ENCODE measurements around the gene EGFL7. TPM values are rescaled to one million over a fixed set of nuclear protein-coding genes. Genes with fewer than 3 reads are reported as not detected.

EGFL7 gene
- total RNA-seq, 1 experiment from 2014 or later: 38.0 TPM

DNA sequence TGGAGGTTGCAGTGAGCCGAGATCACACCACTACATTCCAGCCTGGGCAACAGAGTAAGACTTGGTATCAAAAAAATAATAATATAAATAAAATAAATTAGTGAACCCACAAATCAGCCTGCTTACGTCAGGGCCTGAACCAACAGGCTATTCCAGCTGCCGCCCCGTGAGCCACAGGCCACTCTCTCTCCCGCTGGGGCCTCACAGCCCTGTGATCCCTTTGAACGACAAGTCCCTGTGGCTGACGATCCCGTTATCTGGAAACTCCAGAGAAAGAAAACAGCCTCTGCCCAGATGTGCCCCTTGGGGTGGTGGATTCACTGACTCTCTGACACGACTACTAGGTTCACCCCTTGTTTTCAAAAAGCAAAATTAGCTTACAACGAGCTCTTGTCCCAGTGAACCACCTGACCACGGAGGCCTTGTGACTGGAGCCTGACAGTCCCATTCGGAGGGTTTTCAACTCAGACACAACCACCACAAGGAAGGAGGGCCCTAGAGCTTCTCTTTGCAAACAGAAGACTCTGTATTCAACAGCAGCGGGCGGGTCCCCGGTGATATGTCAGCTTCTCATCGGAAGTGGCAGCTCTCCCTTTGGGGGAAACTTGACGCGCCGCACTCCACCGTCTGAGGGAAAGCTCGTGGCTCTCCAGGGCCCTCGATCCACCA, 45.3 kb downstream of the EGFL7 start:
- no peak overlapping the region for H3K18ac ChIP-seq (ENCODE audit: insufficient read length, low read depth, low read length)
- no peak overlapping the region for H3T11ph ChIP-seq (ENCODE audit: low read length)
- no peak overlapping the region for H3K56ac ChIP-seq (ENCODE audit: insufficient read length, low read depth, low read length)
- H3K23ac ChIP-seq (ENCODE audit: insufficient read length, low read depth, low read length): no peak overlapping the region
- H3K9me3 Mint-ChIP-seq: no peaks in the 10 kb centered on the region
- H3K14ac ChIP-seq (ENCODE audit: insufficient read depth, low read length): no peak overlapping the region
- TF ChIP-seq CTCF (conservative IDR thresholded peaks at IDR 0.05): no peak
- no peak overlapping the region for H2BK20ac ChIP-seq (ENCODE audit: low read depth, low read length, poor library complexity, severe bottlenecking)
- H3K27me3 Mint-ChIP-seq (ENCODE audit: low read depth): peaks cover 60% of the 10 kb centered on the region
- WGBS (ENCODE audit: extremely low coverage, insufficient read length, low lambda C conversion rate): no CpG with 5 or more reads among the region's 22 CpGs
- H3K79me2 ChIP-seq (ENCODE audit: insufficient read depth, low read length): no peaks in the 10 kb centered on the region
- no peaks in the 10 kb centered on the region for H3K79me1 ChIP-seq (ENCODE audit: insufficient read depth, low read depth, low read length, poor library complexity, severe bottlenecking)
- no peak overlapping the region for H2BK120ac ChIP-seq (ENCODE audit: low read depth, low read length, poor library complexity, severe bottlenecking)
- no peak overlapping the region for H3K27ac ChIP-seq (ENCODE audit: insufficient read length, low read depth, low read length)
- no peak overlapping the region for H2BK15ac ChIP-seq (ENCODE audit: low read depth, low read length)
- H2AK5ac ChIP-seq (ENCODE audit: insufficient read length, low read length): no peak overlapping the region
- H3K23me2 ChIP-seq (ENCODE audit: insufficient read length, low read depth, low read length, poor library complexity, severe bottlenecking): peaks cover 7% of the 10 kb centered on the region
- no peak overlapping the region for H3K27ac Mint-ChIP-seq
- H3K4me1 ChIP-seq (ENCODE audit: insufficient read depth, low read length): no peaks in the 10 kb centered on the region
- H3K4me1 Mint-ChIP-seq: no peaks in the 10 kb centered on the region
- no peak overlapping the region for H2AFZ ChIP-seq (ENCODE audit: low read length)
- no peak overlapping the region for H3K4me2 ChIP-seq (ENCODE audit: insufficient read depth, insufficient read length, low read length)
- no peak overlapping the region for H3K9ac ChIP-seq (ENCODE audit: extremely low read depth, insufficient read length, low read length)
- no peak overlapping the region for H4K8ac ChIP-seq (replicated peaks; ENCODE audit: insufficient read length, low read depth, low read length)
- H4K20me1 ChIP-seq (ENCODE audit: control insufficient read depth, insufficient read depth, insufficient read length): no peaks in the 10 kb centered on the region
- H3K4me3 Mint-ChIP-seq: no peak overlapping the region
- no peaks in the 10 kb centered on the region for H3K27me3 ChIP-seq (ENCODE audit: insufficient read depth, low read length)
- H2BK5ac ChIP-seq (ENCODE audit: insufficient read length, low read length): no peak overlapping the region
- H4K91ac ChIP-seq (ENCODE audit: insufficient read length, low read depth, low read length): no peak overlapping the region
- no peaks in the 10 kb centered on the region for H3K9me3 ChIP-seq (ENCODE audit: control insufficient read depth, low read depth, low read length)
- DNase-seq: no peak
- H3K4ac ChIP-seq (ENCODE audit: low read depth, low read length): no peak overlapping the region
- no peak overlapping the region for H4K5ac ChIP-seq (ENCODE audit: insufficient read length, low read depth, low read length)
- H3K36me3 Mint-ChIP-seq (ENCODE audit: insufficient read depth in 1 of 3, low read depth in 3 of 3): no peaks in the 10 kb centered on the region
- no peak overlapping the region for H2BK12ac ChIP-seq (ENCODE audit: insufficient read length, low read depth, low read length)

Measured in H9 (cell line).